HEK293T (cell line): ENCODE results near the gene SOCS6.
"Not testable (repeated sequence)": the region's sequence is repeated elsewhere in the genome, so short reads cannot be mapped to it uniquely, and the experiment has no call there.

Source experiments
- CTCF ChIA-PET: fragments of 350-600 bp; formaldehyde crosslinking; extraction: SDS; loops from one replicate; lab custom pipeline; 2021; ENCODE audit warnings: antibody characterized with exemption, inconsistent platforms; lab: Yijun Ruan, JAX
- POLR2A ChIA-PET: fragments of 350-600 bp; formaldehyde crosslinking; extraction: SDS; loops from one replicate; lab custom pipeline; 2020; ENCODE audit warnings: antibody characterized with exemption, inconsistent platforms; lab: Yijun Ruan, JAX
- DNase-seq: peaks from one replicate; pipeline ENCODE4 v3.0.0; 2012; ENCODE audit warnings: mixed read lengths; ENCODE audit errors: extremely low spot score
- ARNT ChIP-seq: fragments of 450-650 bp; IDR thresholded peaks from 2 replicates; pipeline ENCODE4 v1.6.1; 2017; ENCODE audit warnings: mild to moderate bottlenecking
- BHLHE40 ChIP-seq: fragments of 450-650 bp; IDR thresholded peaks from 2 replicates; pipeline ENCODE4 v1.6.1; 2016; ENCODE audit warnings: mild to moderate bottlenecking, moderate library complexity, borderline replicate concordance
- CTBP1 ChIP-seq: fragments of 450-650 bp; IDR thresholded peaks from 2 replicates; pipeline ENCODE4 v1.6.1; 2016; ENCODE audit warnings: borderline replicate concordance
- ELF4 ChIP-seq: fragments of 450-650 bp; IDR thresholded peaks from 2 replicates; pipeline ENCODE4 v1.6.1; 2017; ENCODE audit warnings: antibody characterized with exemption
- FOXA1 ChIP-seq: fragments of 450-650 bp; IDR thresholded peaks from 2 replicates; pipeline ENCODE4 v1.6.1; 2016; ENCODE audit warnings: mild to moderate bottlenecking
- FOXK2 ChIP-seq: fragments of 450-650 bp; IDR thresholded peaks from 2 replicates; pipeline ENCODE4 v1.6.1; 2016; ENCODE audit warnings: mild to moderate bottlenecking
- FOXM1 ChIP-seq: fragments of 450-650 bp; IDR thresholded peaks from 2 replicates; pipeline ENCODE4 v1.6.1; 2017; ENCODE audit warnings: mild to moderate bottlenecking, borderline replicate concordance
- HDGF ChIP-seq: fragments of 450-650 bp; IDR thresholded peaks from 2 replicates; pipeline ENCODE4 v1.6.1; 2017; ENCODE audit warnings: antibody characterized with exemption, borderline replicate concordance
- L3MBTL2 ChIP-seq: fragments of 450-650 bp; conservative IDR thresholded peaks from 2 replicates; pipeline ENCODE4 v1.6.1; 2016; ENCODE audit warnings: mild to moderate bottlenecking
- LEF1 ChIP-seq: fragments of 450-650 bp; IDR thresholded peaks from 2 replicates; pipeline ENCODE4 v1.6.1; 2017; ENCODE audit warnings: mild to moderate bottlenecking, borderline replicate concordance
- NFRKB ChIP-seq: fragments of 450-650 bp; IDR thresholded peaks from 2 replicates; pipeline ENCODE4 v1.6.1; 2016; ENCODE audit warnings: mild to moderate bottlenecking, moderate library complexity
- SP1 ChIP-seq: fragments of 450-650 bp; IDR thresholded peaks from 2 replicates; pipeline ENCODE4 v1.6.1; 2017
- SUZ12 ChIP-seq: fragments of 450-650 bp; IDR thresholded peaks from 2 replicates; pipeline ENCODE4 v1.6.1; 2016; ENCODE audit warnings: mild to moderate bottlenecking
- TARDBP ChIP-seq: fragments of 450-650 bp; IDR thresholded peaks from 2 replicates; pipeline ENCODE4 v1.6.1; 2016
- ZNF384 ChIP-seq: fragments of 450-650 bp; IDR thresholded peaks from 2 replicates; pipeline ENCODE4 v1.6.1; 2016
- TF ChIP-seq, protein P1 (sequence below): fragments of 450-650 bp; IDR thresholded peaks from 2 replicates; pipeline ENCODE4 v1.6.1; 2016

Gene SOCS6, protein sequence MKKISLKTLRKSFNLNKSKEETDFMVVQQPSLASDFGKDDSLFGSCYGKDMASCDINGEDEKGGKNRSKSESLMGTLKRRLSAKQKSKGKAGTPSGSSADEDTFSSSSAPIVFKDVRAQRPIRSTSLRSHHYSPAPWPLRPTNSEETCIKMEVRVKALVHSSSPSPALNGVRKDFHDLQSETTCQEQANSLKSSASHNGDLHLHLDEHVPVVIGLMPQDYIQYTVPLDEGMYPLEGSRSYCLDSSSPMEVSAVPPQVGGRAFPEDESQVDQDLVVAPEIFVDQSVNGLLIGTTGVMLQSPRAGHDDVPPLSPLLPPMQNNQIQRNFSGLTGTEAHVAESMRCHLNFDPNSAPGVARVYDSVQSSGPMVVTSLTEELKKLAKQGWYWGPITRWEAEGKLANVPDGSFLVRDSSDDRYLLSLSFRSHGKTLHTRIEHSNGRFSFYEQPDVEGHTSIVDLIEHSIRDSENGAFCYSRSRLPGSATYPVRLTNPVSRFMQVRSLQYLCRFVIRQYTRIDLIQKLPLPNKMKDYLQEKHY

DNA sequence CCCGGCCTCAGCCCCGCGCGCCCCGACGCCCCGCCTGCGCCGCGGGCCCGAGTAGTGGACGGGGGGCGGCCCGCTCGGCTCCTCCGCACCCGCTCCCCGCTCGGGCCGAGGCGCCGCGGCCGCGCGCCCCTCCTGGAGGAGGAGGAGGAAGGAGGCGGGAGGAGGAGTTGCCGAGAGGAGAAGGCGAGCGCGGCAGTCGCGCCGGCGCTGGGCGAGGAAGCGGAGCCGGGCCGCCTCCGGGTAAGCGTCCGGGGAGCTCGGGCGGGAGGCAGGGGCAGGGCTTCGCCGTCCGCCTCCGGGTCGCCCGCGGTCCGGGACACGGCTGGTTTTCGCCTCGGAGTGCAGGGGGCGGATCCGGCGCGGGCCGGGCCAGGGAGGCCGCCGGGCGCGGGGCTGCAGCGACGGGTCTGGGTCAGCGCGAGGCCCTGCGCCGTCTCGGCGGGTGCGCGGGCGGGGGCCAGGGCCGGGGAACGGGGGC is at the start of gene SOCS6:
TSS of gene SOCS6 (plus strand) at position 195 of the 478 bp plus-strand sequence. CDS start 35,624 bp downstream, outside the sequence.
- POLR2A ChIA-PET, result no interaction called here
- no peak for TF ChIP-seq HDGF
- no peak for TF ChIP-seq NFRKB
- TF ChIP-seq ZNF384, result no peak
- no peak for TF ChIP-seq LEF1
- TF ChIP-seq ARNT, result no peak
- TF ChIP-seq SUZ12, result no peak
- no peak for TF ChIP-seq L3MBTL2
- no peak for TF ChIP-seq FOXA1
- TF ChIP-seq FOXM1, result no peak
- no peak for TF ChIP-seq TARDBP
- no peak for TF ChIP-seq BHLHE40
- TF ChIP-seq CTBP1, result no peak
- TF ChIP-seq, protein P1, sequence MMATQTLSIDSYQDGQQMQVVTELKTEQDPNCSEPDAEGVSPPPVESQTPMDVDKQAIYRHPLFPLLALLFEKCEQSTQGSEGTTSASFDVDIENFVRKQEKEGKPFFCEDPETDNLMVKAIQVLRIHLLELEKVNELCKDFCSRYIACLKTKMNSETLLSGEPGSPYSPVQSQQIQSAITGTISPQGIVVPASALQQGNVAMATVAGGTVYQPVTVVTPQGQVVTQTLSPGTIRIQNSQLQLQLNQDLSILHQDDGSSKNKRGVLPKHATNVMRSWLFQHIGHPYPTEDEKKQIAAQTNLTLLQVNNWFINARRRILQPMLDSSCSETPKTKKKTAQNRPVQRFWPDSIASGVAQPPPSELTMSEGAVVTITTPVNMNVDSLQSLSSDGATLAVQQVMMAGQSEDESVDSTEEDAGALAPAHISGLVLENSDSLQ, result no peak
- TF ChIP-seq ELF4, result no peak
- no peak for TF ChIP-seq SP1
- no peak for TF ChIP-seq FOXK2
- DNase-seq, result peak; percentile 25
- CTCF ChIA-PET, result no interaction called here

DNA sequence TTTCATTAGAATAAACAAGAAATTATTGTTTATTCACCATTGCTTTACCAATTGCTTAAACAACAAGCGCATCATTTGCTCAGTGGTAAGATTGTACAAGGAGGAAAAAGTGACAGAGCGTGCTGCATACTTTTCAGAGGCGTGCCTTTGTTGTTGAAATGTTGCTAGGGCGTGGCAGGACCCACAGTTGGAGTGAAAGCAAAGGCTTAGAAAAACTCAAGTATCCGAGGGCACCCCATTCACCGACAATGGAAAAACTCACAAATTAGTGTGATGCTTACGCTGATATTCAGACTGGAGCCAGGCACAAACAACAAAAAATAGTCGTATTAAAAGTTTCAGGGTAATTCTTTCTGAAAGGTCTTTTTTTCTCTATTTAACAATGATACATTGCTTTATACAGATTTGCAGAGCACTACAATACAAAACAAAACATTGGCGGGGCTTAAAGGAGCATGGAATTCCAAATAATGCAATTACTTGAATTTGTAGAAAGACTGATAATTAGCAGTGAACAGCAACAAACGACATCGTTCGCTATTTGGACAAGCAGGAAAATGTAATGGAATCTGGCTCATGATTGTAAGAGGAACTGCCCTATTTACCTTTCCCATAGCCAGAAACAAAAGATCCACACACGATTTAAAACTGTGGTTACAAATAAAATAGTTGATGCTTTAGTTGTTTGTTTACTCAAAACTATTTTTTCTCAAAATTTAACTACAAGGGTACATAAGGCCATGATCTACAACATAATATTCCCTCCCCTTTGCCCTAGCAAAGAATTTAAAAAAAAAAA is 45.5 kb upstream of the SOCS6 start:
- no peak for DNase-seq
- ChIA-PET POLR2A (no interaction called here), CTCF (no interaction called here)
- TF ChIP-seq, protein P1, result no peak
- TF ChIP-seq SUZ12, result no peak
- TF ChIP-seq FOXA1, result no peak
- TF ChIP-seq BHLHE40, result no peak
- no peak for TF ChIP-seq ARNT
- TF ChIP-seq NFRKB, result no peak

DNA sequence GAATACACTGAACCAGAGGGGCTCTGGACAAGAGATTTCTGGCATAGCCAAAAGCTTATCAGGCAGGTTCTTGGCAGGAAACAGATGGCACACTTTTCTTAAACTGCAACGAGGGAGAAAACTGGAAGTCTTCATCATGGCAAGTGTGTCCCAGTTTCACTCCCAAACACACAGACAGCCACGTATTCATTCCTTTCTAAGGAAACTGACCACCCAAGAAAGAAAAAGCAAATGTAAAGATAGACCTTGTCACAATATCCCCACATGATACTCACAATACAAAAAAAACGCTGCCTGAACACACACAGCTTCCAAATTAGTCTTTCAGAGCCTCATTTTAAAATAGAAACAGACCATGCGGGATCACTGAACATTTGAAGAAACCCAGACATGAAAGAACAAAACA is 42.8 kb upstream of the SOCS6 start:
- POLR2A ChIA-PET, result interaction anchor here (0.7 kb wide), 1 partner anchor 15 kb away, joined by 3 read pairs; no protein-coding TSS in a partner anchor

DNA sequence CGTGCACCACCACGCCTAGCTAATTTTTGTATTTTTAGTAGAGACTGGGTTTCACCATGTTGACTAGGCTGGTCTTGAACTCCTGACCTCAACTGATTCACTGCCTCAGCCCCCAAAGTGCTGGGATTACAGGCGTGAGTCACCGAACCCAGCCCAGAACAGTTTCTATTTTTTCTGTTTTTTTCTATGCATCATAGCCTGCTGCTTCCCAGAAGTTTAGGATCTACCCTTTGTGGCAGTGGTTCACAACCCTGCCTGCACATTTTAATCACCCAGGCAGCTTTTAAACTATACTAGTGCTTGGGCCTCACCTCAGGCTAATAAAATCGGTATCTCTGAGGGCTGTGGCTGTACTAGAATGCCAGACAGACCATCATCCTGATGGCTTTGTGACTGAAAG is 39.7 kb upstream of the SOCS6 start:
- DNase-seq, result no peak
- POLR2A ChIA-PET, result no interaction called here
- TF ChIP-seq FOXA1, result no peak
- no peak for TF ChIP-seq L3MBTL2
- TF ChIP-seq LEF1, result no peak
- TF ChIP-seq NFRKB, result no peak
- no peak for TF ChIP-seq FOXK2
- TF ChIP-seq HDGF, result no peak
- TF ChIP-seq CTBP1, result no peak
- no peak for TF ChIP-seq TARDBP
- no peak for TF ChIP-seq SUZ12
- TF ChIP-seq ZNF384, result no peak
- TF ChIP-seq BHLHE40, result no peak
- TF ChIP-seq FOXM1, result no peak
- TF ChIP-seq SP1, result no peak
- no peak for TF ChIP-seq ARNT
- TF ChIP-seq, protein P1, result no peak
- no peak for TF ChIP-seq ELF4

More for the DNA sequence above, 42.8 kb upstream of the SOCS6 start:
- no peak for DNase-seq
- no peak for TF ChIP-seq FOXA1
- TF ChIP-seq FOXK2, result no peak
- no peak for TF ChIP-seq SP1
- CTCF ChIA-PET, result no interaction called here

DNA sequence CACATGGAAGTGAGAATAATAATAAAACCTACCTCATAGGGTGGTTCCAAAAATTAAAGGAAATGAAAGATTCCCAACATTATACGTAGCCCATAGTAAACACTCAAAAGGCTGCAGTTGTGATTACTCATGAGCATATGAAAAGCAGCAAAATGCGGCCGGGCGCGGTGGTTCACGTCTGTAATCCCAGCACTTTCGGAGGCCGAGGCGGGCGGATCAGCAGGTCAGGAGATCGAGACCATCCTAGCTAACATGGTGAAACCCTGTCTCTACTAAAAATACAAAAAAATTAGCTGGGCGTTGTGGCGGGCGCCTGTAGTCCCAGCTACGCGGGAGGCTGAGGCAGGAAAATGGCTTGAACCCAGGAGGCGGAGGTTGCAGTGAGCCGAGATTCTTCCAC is 39.0 kb upstream of the SOCS6 start:
- CTCF ChIA-PET, POLR2A ChIA-PET, DNase-seq: not testable (repeated sequence)

More for the DNA sequence above, 39.7 kb upstream of the SOCS6 start:
- CTCF ChIA-PET, result no interaction called here

DNA sequence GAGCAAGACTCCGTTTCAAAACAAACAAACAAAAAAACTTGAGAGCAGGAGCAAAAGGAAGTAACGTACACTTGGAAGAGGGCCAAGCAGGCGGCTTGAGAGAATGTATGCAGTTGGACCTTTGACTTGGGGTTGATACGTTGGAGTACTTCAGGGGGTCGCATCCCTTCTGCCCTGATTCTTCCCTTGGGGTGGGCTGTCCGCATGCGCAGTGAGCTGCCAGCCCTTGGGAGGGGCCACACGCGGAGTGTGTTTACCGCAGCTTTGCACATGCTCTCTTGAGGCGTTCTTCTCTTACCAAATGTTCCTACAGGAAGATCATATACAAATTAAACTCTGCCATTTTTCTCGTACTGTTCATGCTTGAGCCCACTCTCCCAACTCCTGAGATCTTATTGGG is 38.1 kb upstream of the SOCS6 start:
- POLR2A ChIA-PET, result no interaction called here
- no peak for DNase-seq
- TF ChIP-seq SP1 (no peak), TARDBP (no peak), ELF4 (no peak), LEF1 (no peak), CTBP1 (no peak), L3MBTL2 (no peak)
- TF ChIP-seq, protein P1, result no peak
- CTCF ChIA-PET, result no interaction called here
